Measurements from ENCODE around the gene SDK1.

Gene SDK1

GRCh38 chr7:3916146-3916545 lies 615.1 kb downstream of the SDK1 start:
- no peaks in the 10 kb centered on the region for H3K36me3 ChIP-seq (ENCODE audit: control insufficient read depth in 2 of 2, insufficient read depth in 2 of 2, low read length in 2 of 2)
- no peaks in the 10 kb centered on the region for H3K9me3 ChIP-seq (ENCODE audit: control insufficient read depth in 2 of 2, low read length in 2 of 2)
- no peak overlapping the region for H3K9ac ChIP-seq (ENCODE audit: low read length in 2 of 2)
- no peaks in the 10 kb centered on the region for H3K27me3 ChIP-seq (ENCODE audit: control insufficient read depth in 1 of 2, insufficient read depth in 2 of 2, low read length in 2 of 2)
- no peaks in the 10 kb centered on the region for H3K4me1 ChIP-seq (ENCODE audit: control insufficient read depth, insufficient read depth, low read length)
- H3K27ac ChIP-seq (ENCODE audit: low read length) = no peak overlapping the region
- no peak overlapping the region for H3K4me3 ChIP-seq (ENCODE audit: low read length in 2 of 2)

- Histone ChIP-seq H3K9ac (ENCODE audit: low read length in 2 of 2) (no peak overlapping the region), H3K27ac (ENCODE audit: low read length) (no peak overlapping the region), H3K4me3 (ENCODE audit: low read length in 2 of 2) (no peak overlapping the region), H3K9me3 (ENCODE audit: control insufficient read depth in 2 of 2, low read length in 2 of 2) (no peaks in the 10 kb centered on the region), H3K36me3 (ENCODE audit: control insufficient read depth in 2 of 2, insufficient read depth in 2 of 2, low read length in 2 of 2) (no peaks in the 10 kb centered on the region), H3K4me1 (ENCODE audit: control insufficient read depth, insufficient read depth, low read length) (no peaks in the 10 kb centered on the region), H3K27me3 (ENCODE audit: control insufficient read depth in 1 of 2, insufficient read depth in 2 of 2, low read length in 2 of 2) (no peaks in the 10 kb centered on the region)
Observed at GRCh38 chr7:3917436-3917835, 616.4 kb downstream of the SDK1 start.

GRCh38 chr7:3918576-3918975 lies 617.5 kb downstream of the SDK1 start:
- Histone ChIP-seq H3K9ac (ENCODE audit: low read length in 2 of 2) (no peak overlapping the region), H3K27me3 (ENCODE audit: control insufficient read depth in 1 of 2, insufficient read depth in 2 of 2, low read length in 2 of 2) (no peaks in the 10 kb centered on the region), H3K36me3 (ENCODE audit: control insufficient read depth in 2 of 2, insufficient read depth in 2 of 2, low read length in 2 of 2) (no peaks in the 10 kb centered on the region), H3K4me3 (ENCODE audit: low read length in 2 of 2) (no peak overlapping the region), H3K27ac (ENCODE audit: low read length) (no peak overlapping the region), H3K4me1 (ENCODE audit: control insufficient read depth, insufficient read depth, low read length) (no peaks in the 10 kb centered on the region), H3K9me3 (ENCODE audit: control insufficient read depth in 2 of 2, low read length in 2 of 2) (no peaks in the 10 kb centered on the region)

GRCh38 chr7:3922175-3922635 lies 621.2 kb downstream of the SDK1 start:
- no peak overlapping the region for H3K9ac ChIP-seq (ENCODE audit: low read length in 2 of 2)
- no peaks in the 10 kb centered on the region for H3K9me3 ChIP-seq (ENCODE audit: control insufficient read depth in 2 of 2, low read length in 2 of 2)
- no peaks in the 10 kb centered on the region for H3K36me3 ChIP-seq (ENCODE audit: control insufficient read depth in 2 of 2, insufficient read depth in 2 of 2, low read length in 2 of 2)
- H3K4me3 ChIP-seq (ENCODE audit: low read length in 2 of 2) = no peak overlapping the region
- H3K4me1 ChIP-seq (ENCODE audit: control insufficient read depth, insufficient read depth, low read length) = no peaks in the 10 kb centered on the region
- no peaks in the 10 kb centered on the region for H3K27me3 ChIP-seq (ENCODE audit: control insufficient read depth in 1 of 2, insufficient read depth in 2 of 2, low read length in 2 of 2)
- no peak overlapping the region for H3K27ac ChIP-seq (ENCODE audit: low read length)

GRCh38 chr7:3923307-3923918 lies 622.4 kb downstream of the SDK1 start:
- H3K9me3 ChIP-seq (ENCODE audit: control insufficient read depth in 2 of 2, low read length in 2 of 2) = no peaks in the 10 kb centered on the region
- H3K27me3 ChIP-seq (ENCODE audit: control insufficient read depth in 1 of 2, insufficient read depth in 2 of 2, low read length in 2 of 2) = no peaks in the 10 kb centered on the region
- H3K36me3 ChIP-seq (ENCODE audit: control insufficient read depth in 2 of 2, insufficient read depth in 2 of 2, low read length in 2 of 2) = no peaks in the 10 kb centered on the region
- H3K9ac ChIP-seq (ENCODE audit: low read length in 2 of 2) = no peak overlapping the region
- H3K4me1 ChIP-seq (ENCODE audit: control insufficient read depth, insufficient read depth, low read length) = no peaks in the 10 kb centered on the region
- no peak overlapping the region for H3K27ac ChIP-seq (ENCODE audit: low read length)
- no peak overlapping the region for H3K4me3 ChIP-seq (ENCODE audit: low read length in 2 of 2)

- Histone ChIP-seq H3K9ac (ENCODE audit: low read length in 2 of 2) (no peak overlapping the region), H3K36me3 (ENCODE audit: control insufficient read depth in 2 of 2, insufficient read depth in 2 of 2, low read length in 2 of 2) (no peaks in the 10 kb centered on the region), H3K4me3 (ENCODE audit: low read length in 2 of 2) (no peak overlapping the region), H3K4me1 (ENCODE audit: control insufficient read depth, insufficient read depth, low read length) (no peaks in the 10 kb centered on the region), H3K27me3 (ENCODE audit: control insufficient read depth in 1 of 2, insufficient read depth in 2 of 2, low read length in 2 of 2) (no peaks in the 10 kb centered on the region), H3K27ac (ENCODE audit: low read length) (no peak overlapping the region), H3K9me3 (ENCODE audit: control insufficient read depth in 2 of 2, low read length in 2 of 2) (no peaks in the 10 kb centered on the region)
Observed at GRCh38 chr7:3924277-3924676, 623.2 kb downstream of the SDK1 start.

- no peak overlapping the region for H3K27ac ChIP-seq (ENCODE audit: low read length)
- no peak overlapping the region for H3K4me3 ChIP-seq (ENCODE audit: low read length in 2 of 2)
- H3K36me3 ChIP-seq (ENCODE audit: control insufficient read depth in 2 of 2, insufficient read depth in 2 of 2, low read length in 2 of 2) = no peaks in the 10 kb centered on the region
- no peaks in the 10 kb centered on the region for H3K9me3 ChIP-seq (ENCODE audit: control insufficient read depth in 2 of 2, low read length in 2 of 2)
- H3K27me3 ChIP-seq (ENCODE audit: control insufficient read depth in 1 of 2, insufficient read depth in 2 of 2, low read length in 2 of 2) = no peaks in the 10 kb centered on the region
- H3K9ac ChIP-seq (ENCODE audit: low read length in 2 of 2) = no peak overlapping the region
- H3K4me1 ChIP-seq (ENCODE audit: control insufficient read depth, insufficient read depth, low read length) = no peaks in the 10 kb centered on the region
Observed at GRCh38 chr7:3927446-3928110, 626.5 kb downstream of the SDK1 start.

GRCh38 chr7:3928727-3929515 lies 627.9 kb downstream of the SDK1 start:
- H3K4me3 ChIP-seq (ENCODE audit: low read length in 2 of 2) = no peak overlapping the region
- H3K9ac ChIP-seq (ENCODE audit: low read length in 2 of 2) = no peak overlapping the region
- no peaks in the 10 kb centered on the region for H3K9me3 ChIP-seq (ENCODE audit: control insufficient read depth in 2 of 2, low read length in 2 of 2)
- no peaks in the 10 kb centered on the region for H3K27me3 ChIP-seq (ENCODE audit: control insufficient read depth in 1 of 2, insufficient read depth in 2 of 2, low read length in 2 of 2)
- no peaks in the 10 kb centered on the region for H3K36me3 ChIP-seq (ENCODE audit: control insufficient read depth in 2 of 2, insufficient read depth in 2 of 2, low read length in 2 of 2)
- H3K27ac ChIP-seq (ENCODE audit: low read length) = no peak overlapping the region
- H3K4me1 ChIP-seq (ENCODE audit: control insufficient read depth, insufficient read depth, low read length) = no peaks in the 10 kb centered on the region

GRCh38 chr7:3931843-3932242 lies 630.8 kb downstream of the SDK1 start:
- Histone ChIP-seq H3K4me3 (ENCODE audit: low read length in 2 of 2) (no peak overlapping the region), H3K9ac (ENCODE audit: low read length in 2 of 2) (no peak overlapping the region), H3K27ac (ENCODE audit: low read length) (no peak overlapping the region), H3K36me3 (ENCODE audit: control insufficient read depth in 2 of 2, insufficient read depth in 2 of 2, low read length in 2 of 2) (no peaks in the 10 kb centered on the region), H3K27me3 (ENCODE audit: control insufficient read depth in 1 of 2, insufficient read depth in 2 of 2, low read length in 2 of 2) (no peaks in the 10 kb centered on the region), H3K9me3 (ENCODE audit: control insufficient read depth in 2 of 2, low read length in 2 of 2) (peaks cover 0 to 6% of the 10 kb centered on the region in 2 donors), H3K4me1 (ENCODE audit: control insufficient read depth, insufficient read depth, low read length) (no peaks in the 10 kb centered on the region)

GRCh38 chr7:3937146-3937545 lies 636.1 kb downstream of the SDK1 start:
- no peaks in the 10 kb centered on the region for H3K4me1 ChIP-seq (ENCODE audit: control insufficient read depth, insufficient read depth, low read length)
- no peak overlapping the region for H3K9ac ChIP-seq (ENCODE audit: low read length in 2 of 2)
- H3K9me3 ChIP-seq (ENCODE audit: control insufficient read depth in 2 of 2, low read length in 2 of 2) = peaks cover 5 to 6% of the 10 kb centered on the region in 2 donors
- no peak overlapping the region for H3K27ac ChIP-seq (ENCODE audit: low read length)
- no peak overlapping the region for H3K4me3 ChIP-seq (ENCODE audit: low read length in 2 of 2)
- no peaks in the 10 kb centered on the region for H3K27me3 ChIP-seq (ENCODE audit: control insufficient read depth in 1 of 2, insufficient read depth in 2 of 2, low read length in 2 of 2)
- no peaks in the 10 kb centered on the region for H3K36me3 ChIP-seq (ENCODE audit: control insufficient read depth in 2 of 2, insufficient read depth in 2 of 2, low read length in 2 of 2)

GRCh38 chr7:3937605-3938004 lies 636.6 kb downstream of the SDK1 start:
- Histone ChIP-seq H3K27me3 (ENCODE audit: control insufficient read depth in 1 of 2, insufficient read depth in 2 of 2, low read length in 2 of 2) (no peaks in the 10 kb centered on the region), H3K36me3 (ENCODE audit: control insufficient read depth in 2 of 2, insufficient read depth in 2 of 2, low read length in 2 of 2) (no peaks in the 10 kb centered on the region), H3K9ac (ENCODE audit: low read length in 2 of 2) (no peak overlapping the region), H3K27ac (ENCODE audit: low read length) (no peak overlapping the region), H3K9me3 (ENCODE audit: control insufficient read depth in 2 of 2, low read length in 2 of 2) (peaks cover 5 to 6% of the 10 kb centered on the region in 2 donors), H3K4me1 (ENCODE audit: control insufficient read depth, insufficient read depth, low read length) (no peaks in the 10 kb centered on the region), H3K4me3 (ENCODE audit: low read length in 2 of 2) (no peak overlapping the region)

Measured in stomach smooth muscle (tissue), 2 donors.